SK-N-SH (cell line): Measurements from ENCODE around the gene ADGRB2. TPM values are rescaled to one million over a fixed set of nuclear protein-coding genes. Genes with fewer than 3 reads are reported as not detected.
A peak's percentile ranks its signal among the peaks of the same experiment; 100 is the strongest.

ENCODE experiments used
- CTCF ChIA-PET: fragments of 300-600, 350-600 bp; formaldehyde crosslinking; extraction: SDS; loops from one replicate; lab custom pipeline; 2021; lab: Yijun Ruan, JAX
- POLR2A ChIA-PET: fragments of 350-600 bp; sonication (Branson Sonifier 250); formaldehyde crosslinking; extraction: SDS; loops from one replicate; lab custom pipeline; 2020; ENCODE audit warnings: antibody characterized with exemption, inconsistent platforms; lab: Yijun Ruan, JAX
- DNase-seq: peaks from one replicate; pipeline ENCODE4 v3.0.0; 2012
- H2AFZ ChIP-seq: fragments of 200-600 bp; sonication (generic); 2 replicates; pipeline ENCODE4 v1.8.1; 2016; ENCODE audit warnings: antibody characterized with exemption, mild to moderate bottlenecking, low read depth
- H3F3A ChIP-seq: fragments of 200-600 bp; sonication (generic); replicated peaks from 2 replicates; pipeline ENCODE3; 2016; ENCODE audit warnings: antibody characterized with exemption, mild to moderate bottlenecking; ENCODE audit not compliant: insufficient read depth
- H3K27ac ChIP-seq, 2 experiments: fragments of 200-500 bp in 1 of 2; fragments of 200-600 bp in 1 of 2; sonication (Bioruptor generic) in 1 of 2; sonication (generic), shearing (Covaris generic) in 1 of 2; 2 replicates each; pipeline versions ENCODE4 v1.5.1 to v1.6.1; 2014 to 2016; ENCODE audit warnings: low read depth in 2 of 2, inconsistent platforms in 1 of 2, low read length in 1 of 2, mild to moderate bottlenecking in 1 of 2, mixed read lengths in 1 of 2
- H3K27me3 ChIP-seq: fragments of 200-600 bp; sonication (generic), shearing (Covaris generic); 2 replicates; pipeline ENCODE4 v1.6.1; 2016; ENCODE audit warnings: mixed run types; ENCODE audit not compliant: insufficient read depth
- H3K36me3 ChIP-seq, 2 experiments: fragments of 200-500 bp in 1 of 2; fragments of 200-600 bp in 1 of 2; sonication (Bioruptor generic) in 1 of 2; sonication (generic) in 1 of 2; replicated peaks in 1 of 2; 2 replicates each; pipeline versions ENCODE3 to v1.5.1; 2014 to 2016; ENCODE audit warnings: low read length in 1 of 2, mild to moderate bottlenecking in 1 of 2; ENCODE audit not compliant: insufficient read depth in 2 of 2, control insufficient read depth in 1 of 2
- H3K4me1 ChIP-seq, 2 experiments: fragments of 200-500 bp in 1 of 2; fragments of 200-600 bp in 1 of 2; sonication (Bioruptor generic) in 1 of 2; sonication (generic), shearing (Covaris generic) in 1 of 2; 2 replicates each; pipeline versions ENCODE4 v1.5.1 to v1.6.1; 2014 to 2016; ENCODE audit warnings: low read depth in 1 of 2, low read length in 1 of 2, mixed run types in 1 of 2; ENCODE audit not compliant: insufficient read depth in 2 of 2, control insufficient read depth in 1 of 2
- H3K4me2 ChIP-seq: fragments of 200-600 bp; sonication (generic), shearing (Covaris generic); 2 replicates; pipeline ENCODE4 v1.6.1; 2017; ENCODE audit warnings: mixed run types
- H3K4me3 ChIP-seq, 2 experiments: fragments of 200-500 bp in 1 of 2; fragments of 200-600 bp in 1 of 2; sonication (Bioruptor generic) in 1 of 2; sonication (generic), shearing (Covaris generic) in 1 of 2; 2 replicates each; pipeline versions ENCODE4 v1.5.1 to v1.8.1; 2014 to 2016; ENCODE audit warnings: low read depth in 2 of 2, inconsistent platforms in 1 of 2, low read length in 1 of 2, mild to moderate bottlenecking in 1 of 2, mixed read lengths in 1 of 2, moderate library complexity in 1 of 2
- H3K79me2 ChIP-seq: fragments of 200-600 bp; sonication (generic); 2 replicates; pipeline ENCODE4 v1.8.1; 2017; ENCODE audit warnings: mild to moderate bottlenecking; ENCODE audit not compliant: insufficient read depth
- H3K9ac ChIP-seq: fragments of 200-600 bp; sonication (generic); 2 replicates; pipeline ENCODE4 v1.6.1; 2017; ENCODE audit warnings: mixed run types
- H3K9me2 ChIP-seq: fragments of 200-600 bp; sonication (generic); 2 replicates; pipeline ENCODE4 v1.6.1; 2017; ENCODE audit warnings: mixed run types
- H3K9me3 ChIP-seq: fragments of 200-600 bp; sonication (generic); 2 replicates; pipeline ENCODE4 v1.6.1; 2017; ENCODE audit warnings: mixed run types, mild to moderate bottlenecking, moderate library complexity
- H4K20me1 ChIP-seq: fragments of 200-600 bp; sonication (generic); 2 replicates; pipeline ENCODE4 v1.6.1; 2017; ENCODE audit warnings: mild to moderate bottlenecking, mixed run types; ENCODE audit not compliant: insufficient read depth
- CTCF ChIP-seq: fragments of 200-600 bp; sonication (generic); IDR thresholded peaks from 2 replicates; pipeline ENCODE4 v1.6.1; 2017; ENCODE audit warnings: antibody characterized with exemption, mild to moderate bottlenecking, moderate library complexity
- EP300 ChIP-seq, 2 experiments: IDR thresholded peaks; 2 replicates each; pipeline versions ENCODE4 v1.4.0 to v1.6.1; 2012; ENCODE audit warnings: borderline replicate concordance in 1 of 2, low read depth in 1 of 2, low read length in 1 of 2
- FOSL2 ChIP-seq: IDR thresholded peaks from 2 replicates; pipeline ENCODE4 v1.4.0; 2012; ENCODE audit warnings: low read depth, mild to moderate bottlenecking, moderate library complexity, borderline replicate concordance
- GABPA ChIP-seq: IDR thresholded peaks from 2 replicates; pipeline ENCODE4 v1.4.0; 2012; ENCODE audit warnings: low read depth, mild to moderate bottlenecking
- MXI1 ChIP-seq: IDR thresholded peaks from 2 replicates; pipeline ENCODE4 v1.6.1; 2012; ENCODE audit warnings: mild to moderate bottlenecking, low read depth, low read length, improper control_type of control experiment
- NFIC ChIP-seq: IDR thresholded peaks from 2 replicates; pipeline ENCODE4 v1.4.0; 2012; ENCODE audit warnings: borderline replicate concordance
- NRF1 ChIP-seq: IDR thresholded peaks from 2 replicates; pipeline ENCODE4 v1.6.1; 2012; ENCODE audit warnings: low read depth, mild to moderate bottlenecking, low read length
- RCOR1 ChIP-seq: fragments of 150-350 bp; IDR thresholded peaks from 2 replicates; pipeline ENCODE4 v1.6.1; 2017; ENCODE audit warnings: antibody characterized with exemption, low read length
- REST ChIP-seq: IDR thresholded peaks from 2 replicates; pipeline ENCODE4 v1.6.1; 2012; ENCODE audit warnings: mild to moderate bottlenecking, low read depth, low read length, moderate library complexity
- RFX5 ChIP-seq: IDR thresholded peaks from 2 replicates; pipeline ENCODE4 v1.6.1; 2012; ENCODE audit warnings: mild to moderate bottlenecking, improper control_type of control experiment, low read length
- SMC3 ChIP-seq: IDR thresholded peaks from 2 replicates; pipeline ENCODE4 v1.6.1; 2012; ENCODE audit warnings: low read depth, low read length, improper control_type of control experiment
- TCF12 ChIP-seq: IDR thresholded peaks from 2 replicates; pipeline ENCODE4 v1.4.0; 2012
- YY1 ChIP-seq: IDR thresholded peaks from 2 replicates; pipeline ENCODE4 v1.4.0; 2012; ENCODE audit warnings: low read depth, mild to moderate bottlenecking
- ZBTB33 ChIP-seq: IDR thresholded peaks from 2 replicates; pipeline ENCODE4 v1.4.0; 2012; ENCODE audit warnings: low read depth, borderline replicate concordance
- WGBS: methylation state at CpG from one replicate; pipeline ENCODE4 v1.1.6; 2017; ENCODE audit warnings: low lambda C conversion rate; 5-methylcytosine and 5-hydroxymethylcytosine counted together
- polyA plus RNA-seq, 3 experiments: library from polyadenylated mRNA; depleted of rRNA; stranded (reverse); fragments of >200 nt; gene quantifications; 2 replicates each; pipeline ENCODE4 v1.2.3, GENCODE V29; 2012

Gene ADGRB2
- polyA plus RNA-seq, 1 of the 3 experiments (the other 2 are of a cell fraction): 13.0 TPM

GRCh38 chr1:31765041-31765467 is 914 bp upstream of the ADGRB2 start (continued):
- TF ChIP-seq REST: no peak
- peak; percentile 65; the same call in 1 of the 2 replicates for TF ChIP-seq MXI1

GRCh38 chr1:31763671-31764311 is 349 bp downstream of the ADGRB2 start:
- TF ChIP-seq ZBTB33: no peak
- no peak for TF ChIP-seq RCOR1
- no peak for TF ChIP-seq SMC3
- no peak for TF ChIP-seq FOSL2
- no peak for TF ChIP-seq YY1
- no peak for TF ChIP-seq CTCF
- TF ChIP-seq GABPA: no peak
- TF ChIP-seq TCF12: no peak
- no peak for TF ChIP-seq EP300 (IDR thresholded peaks at IDR 0.05; ENCODE audit: borderline replicate concordance in 1 of 2, low read depth in 1 of 2, low read length in 1 of 2)
- TF ChIP-seq NRF1: no peak
- no peak for TF ChIP-seq NFIC
- no peak for TF ChIP-seq RFX5
- Histone ChIP-seq H3K4me1 (peaks cover 27 to 74% of the 10 kb centered on the region in 2 experiments), H3K9me3 (no peaks in the 10 kb centered on the region), H4K20me1 (peaks cover 8% of the 10 kb centered on the region; the same call in 1 of the 2 replicates), H3K27me3 (no peaks in the 10 kb centered on the region), H3F3A (peaks cover 5% of the 10 kb centered on the region), H3K79me2 (peaks cover 14% of the 10 kb centered on the region; the same call in 1 of the 2 replicates), H3K4me3 (peak overlapping the region; percentile 74 to 75), H3K27ac (peak overlapping the region in 1 of 2 experiments; percentile 85; a peak in 2 of 4 replicates), H3K36me3 (no peaks in the 10 kb centered on the region), H2AFZ (peak overlapping the region; percentile 91; the same call in 1 of the 2 replicates), H3K9me2 (no peaks in the 10 kb centered on the region), H3K4me2 (peak overlapping the region; percentile 99), H3K9ac (peak overlapping the region; percentile 56)
- WGBS: 0% methylated on average over 3 of the region's 93 CpGs
- ChIA-PET CTCF (interaction anchor here (0.9 to 25.0 kb wide), 21 partner anchors 10 to 242 kb away, joined by 3 to 707 read pairs (median 7); no protein-coding TSS in a partner anchor), POLR2A (interaction anchor here (0.9 to 6.5 kb wide), 7 partner anchors 15 to 119 kb away, joined by 3 to 58 read pairs (median 4); partner anchors contain the start of gene PEF1)
- DNase-seq: no peak
